ENCODE data around the gene TMPRSS7. TPM values are rescaled to one million over a fixed set of nuclear protein-coding genes. Genes with fewer than 3 reads are reported as not detected.

TMPRSS7 gene
- total and polyA plus RNA-seq, 2 donors from 2014 or later, result not detected

GRCh38 chr3:112010636-112011035 is 23.9 kb upstream of the TMPRSS7 start:
- peaks cover 0 to 49% (median 17%) of the 10 kb centered on the region in 3 donors for H3K4me1 ChIP-seq (ENCODE audit: control insufficient read depth in 2 of 3, insufficient read depth in 2 of 3, low read depth in 1 of 3, low read length in 3 of 3)
- FAIRE-seq, result no peak
- no peaks in the 10 kb centered on the region for H3K36me3 ChIP-seq (ENCODE audit: control insufficient read depth in 2 of 3, insufficient read depth in 3 of 3, low read length in 3 of 3)
- no peaks in the 10 kb centered on the region for H3K27me3 ChIP-seq (ENCODE audit: control insufficient read depth, insufficient read depth, low read length)
- TF ChIP-seq, protein P1, sequence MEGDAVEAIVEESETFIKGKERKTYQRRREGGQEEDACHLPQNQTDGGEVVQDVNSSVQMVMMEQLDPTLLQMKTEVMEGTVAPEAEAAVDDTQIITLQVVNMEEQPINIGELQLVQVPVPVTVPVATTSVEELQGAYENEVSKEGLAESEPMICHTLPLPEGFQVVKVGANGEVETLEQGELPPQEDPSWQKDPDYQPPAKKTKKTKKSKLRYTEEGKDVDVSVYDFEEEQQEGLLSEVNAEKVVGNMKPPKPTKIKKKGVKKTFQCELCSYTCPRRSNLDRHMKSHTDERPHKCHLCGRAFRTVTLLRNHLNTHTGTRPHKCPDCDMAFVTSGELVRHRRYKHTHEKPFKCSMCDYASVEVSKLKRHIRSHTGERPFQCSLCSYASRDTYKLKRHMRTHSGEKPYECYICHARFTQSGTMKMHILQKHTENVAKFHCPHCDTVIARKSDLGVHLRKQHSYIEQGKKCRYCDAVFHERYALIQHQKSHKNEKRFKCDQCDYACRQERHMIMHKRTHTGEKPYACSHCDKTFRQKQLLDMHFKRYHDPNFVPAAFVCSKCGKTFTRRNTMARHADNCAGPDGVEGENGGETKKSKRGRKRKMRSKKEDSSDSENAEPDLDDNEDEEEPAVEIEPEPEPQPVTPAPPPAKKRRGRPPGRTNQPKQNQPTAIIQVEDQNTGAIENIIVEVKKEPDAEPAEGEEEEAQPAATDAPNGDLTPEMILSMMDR (IDR thresholded peaks at IDR 0.05; ENCODE audit: borderline replicate concordance, extremely low read depth, insufficient read depth), result no peak
- H3K9ac ChIP-seq (ENCODE audit: low read length in 3 of 3), result no peak overlapping the region
- H3K9me3 ChIP-seq (ENCODE audit: control insufficient read depth in 2 of 3, insufficient read depth in 1 of 3, low read length in 3 of 3), result no peaks in the 10 kb centered on the region
- peak overlapping the region; percentile 54 to 61 for H3K27ac ChIP-seq (ENCODE audit: low read depth in 2 of 2, low read length in 2 of 2)
- DNase-seq, result peak in 2 of 5 donors; percentile 34
- no peak overlapping the region for H3K4me3 ChIP-seq (ENCODE audit: low read length in 3 of 3)
- intact Hi-C loops (cut with DNase I), result no loop called here

DNA sequence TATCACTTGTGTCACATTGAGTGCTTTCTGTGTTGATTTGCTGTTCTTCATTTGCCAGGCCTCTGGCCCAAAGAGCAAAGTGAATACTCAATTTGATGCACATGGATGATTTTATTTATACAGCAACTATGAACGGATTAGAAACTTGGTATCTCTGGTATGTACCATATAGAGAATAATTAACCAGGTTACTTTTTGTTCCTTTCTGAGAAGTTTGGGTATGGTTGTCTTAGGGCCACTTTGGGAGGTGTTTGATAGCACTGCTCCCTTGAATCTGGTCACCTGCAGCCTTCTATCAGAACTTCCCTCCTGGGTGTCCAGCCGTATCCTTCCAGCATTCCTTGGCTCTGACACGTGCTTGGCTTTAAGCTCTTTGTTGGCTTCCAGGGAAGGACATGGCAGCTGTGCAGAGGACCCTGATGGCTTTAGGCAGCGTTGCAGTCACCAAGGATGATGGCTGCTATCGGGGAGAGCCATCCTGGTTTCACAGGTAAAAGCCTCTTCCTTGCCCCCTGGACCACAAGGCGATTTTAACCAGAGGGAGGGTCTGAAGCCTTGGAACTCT is 23.1 kb upstream of the TMPRSS7 start:
- intact Hi-C loops (cut with DNase I), result no loop called here
- H3K27ac ChIP-seq (ENCODE audit: low read depth in 2 of 2, low read length in 2 of 2), result peak overlapping the region; percentile 39 to 61
- TF ChIP-seq, protein P1 (IDR thresholded peaks at IDR 0.05; ENCODE audit: borderline replicate concordance, extremely low read depth, insufficient read depth), result no peak

DNA sequence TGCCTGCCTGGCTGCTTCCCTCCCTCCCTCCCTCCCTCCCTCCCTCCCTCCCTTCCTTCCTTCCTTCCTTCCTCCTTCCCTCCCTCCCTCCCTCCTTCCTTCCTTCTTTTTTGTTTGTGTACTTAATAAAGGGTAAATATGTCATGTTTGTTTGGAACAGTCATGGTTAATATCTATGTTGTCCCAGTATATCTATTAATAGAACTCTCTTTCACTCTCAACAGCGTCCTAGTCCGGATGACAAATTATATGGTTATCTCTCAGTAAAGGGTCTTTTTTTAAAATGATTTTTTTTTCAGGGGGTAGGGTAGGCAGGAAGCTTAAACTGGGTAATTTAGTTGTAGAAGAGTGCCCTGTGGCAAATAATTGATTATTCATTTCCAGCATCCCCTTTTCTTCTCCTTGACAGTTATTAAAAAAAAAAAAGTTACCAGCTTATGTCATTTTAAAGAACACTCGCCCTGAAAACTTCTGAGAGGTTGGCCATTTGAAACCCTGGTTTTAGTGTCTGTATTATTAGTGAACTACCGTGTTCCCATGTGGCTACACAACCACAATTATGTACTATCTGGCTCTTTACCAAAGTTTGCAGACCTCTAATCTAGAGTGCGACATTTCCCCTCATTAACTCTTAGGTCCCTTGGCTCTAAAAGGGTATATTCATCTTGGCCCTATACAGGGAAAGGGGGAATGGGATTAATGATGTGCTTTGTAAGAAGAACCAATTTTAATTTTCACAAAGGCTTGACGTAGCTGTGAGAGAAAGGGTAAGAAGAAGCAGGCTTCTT is 22.1 kb upstream of the TMPRSS7 start:
- intact Hi-C loops (cut with DNase I), result no loop called here
- peak overlapping the region in 1 of 2 donors; percentile 34 for H3K27ac ChIP-seq (ENCODE audit: low read depth in 2 of 2, low read length in 2 of 2)
- TF ChIP-seq, protein P1 (IDR thresholded peaks at IDR 0.05; ENCODE audit: borderline replicate concordance, extremely low read depth, insufficient read depth), result no peak
- no peaks in the 10 kb centered on the region for H3K9me3 ChIP-seq (ENCODE audit: control insufficient read depth in 2 of 3, insufficient read depth in 1 of 3, low read length in 3 of 3)
- no peaks in the 10 kb centered on the region for H3K36me3 ChIP-seq (ENCODE audit: control insufficient read depth in 2 of 3, insufficient read depth in 3 of 3, low read length in 3 of 3)
- H3K27me3 ChIP-seq (ENCODE audit: control insufficient read depth, insufficient read depth, low read length), result no peaks in the 10 kb centered on the region
- peaks cover 0 to 48% (median 17%) of the 10 kb centered on the region in 3 donors for H3K4me1 ChIP-seq (ENCODE audit: control insufficient read depth in 2 of 3, insufficient read depth in 2 of 3, low read depth in 1 of 3, low read length in 3 of 3)
- no peak for DNase-seq
- H3K9ac ChIP-seq (ENCODE audit: low read length in 3 of 3), result no peak overlapping the region
- FAIRE-seq, result no peak
- no peak overlapping the region for H3K4me3 ChIP-seq (ENCODE audit: low read length in 3 of 3)

More for the DNA sequence above, 23.1 kb upstream of the TMPRSS7 start:
- Histone ChIP-seq H3K9ac (ENCODE audit: low read length in 3 of 3) (no peak overlapping the region), H3K4me1 (ENCODE audit: control insufficient read depth in 2 of 3, insufficient read depth in 2 of 3, low read depth in 1 of 3, low read length in 3 of 3) (peaks cover 0 to 49% (median 17%) of the 10 kb centered on the region in 3 donors), H3K9me3 (ENCODE audit: control insufficient read depth in 2 of 3, insufficient read depth in 1 of 3, low read length in 3 of 3) (no peaks in the 10 kb centered on the region), H3K27me3 (ENCODE audit: control insufficient read depth, insufficient read depth, low read length) (no peaks in the 10 kb centered on the region), H3K4me3 (ENCODE audit: low read length in 3 of 3) (peak overlapping the region in 1 of 3 donors; percentile 23), H3K36me3 (ENCODE audit: control insufficient read depth in 2 of 3, insufficient read depth in 3 of 3, low read length in 3 of 3) (no peaks in the 10 kb centered on the region)
- DNase-seq (no peak), FAIRE-seq (no peak)

Measured in kidney (tissue), 14 donors.